GM10266 (cell line): Measurements from ENCODE around the gene ULK1.

Experiments used
- DNase-seq: peaks from one replicate; pipeline ENCODE4 v3.0.0; 2012; ENCODE audit errors: extremely low spot score
- TF ChIP-seq, protein P1 (sequence below): IDR thresholded peaks from 2 replicates; pipeline ENCODE4 v1.5.1; 2012; ENCODE audit warnings: mild to moderate bottlenecking, low read depth; ENCODE audit not compliant: control insufficient read depth, insufficient read depth; ENCODE audit errors: missing control alignments

The ULK1 gene

DNA sequence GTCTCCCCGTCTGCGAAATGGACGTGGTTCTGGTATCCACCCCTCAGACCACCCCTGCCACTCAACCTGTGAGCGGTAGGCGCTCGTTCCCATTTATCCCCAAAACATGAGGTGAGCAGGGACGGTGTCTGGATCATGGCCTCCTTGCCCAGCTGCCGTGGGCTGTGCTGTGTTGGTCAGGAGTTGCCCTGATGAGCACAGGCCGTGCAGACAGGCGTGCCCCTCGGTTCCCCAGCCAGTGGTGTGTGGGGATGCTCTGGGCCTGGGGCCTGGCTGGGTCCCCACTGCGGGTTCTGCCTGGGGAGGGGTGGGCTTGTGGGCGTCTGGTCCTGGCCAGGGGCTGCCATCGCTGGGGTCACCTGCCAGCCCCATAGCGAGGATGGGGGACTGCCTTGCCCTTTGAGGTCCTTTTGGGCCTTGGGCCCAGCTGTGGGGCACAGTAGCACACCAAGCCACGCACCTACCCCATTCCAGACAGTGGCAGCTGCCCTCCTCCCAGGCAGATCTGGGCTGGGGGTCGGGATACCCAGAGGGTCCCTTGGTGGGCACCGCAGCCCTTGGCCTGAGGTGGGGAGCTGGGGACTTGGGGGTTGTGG, 23.4 kb downstream of the ULK1 start:
- DNase-seq: peak; percentile 40
- TF ChIP-seq, protein P1, sequence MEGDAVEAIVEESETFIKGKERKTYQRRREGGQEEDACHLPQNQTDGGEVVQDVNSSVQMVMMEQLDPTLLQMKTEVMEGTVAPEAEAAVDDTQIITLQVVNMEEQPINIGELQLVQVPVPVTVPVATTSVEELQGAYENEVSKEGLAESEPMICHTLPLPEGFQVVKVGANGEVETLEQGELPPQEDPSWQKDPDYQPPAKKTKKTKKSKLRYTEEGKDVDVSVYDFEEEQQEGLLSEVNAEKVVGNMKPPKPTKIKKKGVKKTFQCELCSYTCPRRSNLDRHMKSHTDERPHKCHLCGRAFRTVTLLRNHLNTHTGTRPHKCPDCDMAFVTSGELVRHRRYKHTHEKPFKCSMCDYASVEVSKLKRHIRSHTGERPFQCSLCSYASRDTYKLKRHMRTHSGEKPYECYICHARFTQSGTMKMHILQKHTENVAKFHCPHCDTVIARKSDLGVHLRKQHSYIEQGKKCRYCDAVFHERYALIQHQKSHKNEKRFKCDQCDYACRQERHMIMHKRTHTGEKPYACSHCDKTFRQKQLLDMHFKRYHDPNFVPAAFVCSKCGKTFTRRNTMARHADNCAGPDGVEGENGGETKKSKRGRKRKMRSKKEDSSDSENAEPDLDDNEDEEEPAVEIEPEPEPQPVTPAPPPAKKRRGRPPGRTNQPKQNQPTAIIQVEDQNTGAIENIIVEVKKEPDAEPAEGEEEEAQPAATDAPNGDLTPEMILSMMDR: no peak

DNA sequence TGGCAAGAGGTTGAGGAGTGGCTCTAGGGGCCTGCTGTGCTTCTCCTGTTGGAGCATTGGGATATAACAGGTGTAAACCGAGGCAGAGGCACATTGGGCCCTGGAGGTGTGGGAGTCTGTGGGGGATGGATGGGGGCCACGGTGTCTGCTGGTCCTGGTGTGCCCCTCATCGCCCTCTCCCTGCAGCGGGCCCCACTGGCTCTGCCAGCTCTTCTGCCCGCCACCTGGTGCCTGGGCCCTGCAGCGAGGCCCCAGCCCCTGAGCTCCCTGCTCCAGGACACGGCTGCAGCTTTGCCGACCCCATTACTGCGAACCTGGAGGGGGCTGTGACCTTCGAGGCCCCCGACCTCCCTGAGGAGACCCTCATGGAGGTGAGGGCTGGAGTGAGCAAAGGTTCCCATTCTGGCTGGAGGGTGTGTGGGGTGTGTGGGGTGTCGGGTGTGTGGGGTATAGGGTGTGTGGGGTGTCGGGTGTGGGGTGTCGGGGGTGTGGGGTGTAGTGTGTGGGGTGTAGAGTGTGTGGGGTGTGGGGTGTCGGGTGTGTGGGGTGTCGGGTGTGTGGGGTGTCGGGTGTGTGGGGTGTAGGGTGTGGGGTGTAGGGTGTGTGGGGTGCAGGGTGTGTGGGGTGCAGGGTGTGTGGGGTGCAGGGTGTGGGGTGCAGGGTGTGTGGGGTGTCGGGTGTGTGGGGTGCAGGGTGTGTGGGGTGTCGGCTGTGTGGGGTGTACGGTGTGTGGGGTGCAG, 24.1 kb downstream of the ULK1 start:
- DNase-seq: peak; percentile 47
- TF ChIP-seq, protein P1: no peak

DNA sequence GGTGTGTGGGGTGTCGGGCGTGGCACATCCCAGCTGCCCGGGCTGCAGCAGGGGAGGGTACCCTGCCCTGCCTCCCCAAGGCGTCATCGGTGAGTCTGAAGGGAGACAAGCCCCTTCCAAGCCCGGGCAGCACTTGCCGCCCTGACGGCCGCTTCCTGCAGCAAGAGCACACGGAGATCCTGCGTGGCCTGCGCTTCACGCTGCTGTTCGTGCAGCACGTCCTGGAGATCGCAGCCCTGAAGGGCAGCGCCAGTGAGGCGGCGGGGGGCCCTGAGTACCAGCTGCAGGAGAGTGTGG, 24.6 kb downstream of the ULK1 start:
- TF ChIP-seq, protein P1: no peak
- no peak for DNase-seq

DNA sequence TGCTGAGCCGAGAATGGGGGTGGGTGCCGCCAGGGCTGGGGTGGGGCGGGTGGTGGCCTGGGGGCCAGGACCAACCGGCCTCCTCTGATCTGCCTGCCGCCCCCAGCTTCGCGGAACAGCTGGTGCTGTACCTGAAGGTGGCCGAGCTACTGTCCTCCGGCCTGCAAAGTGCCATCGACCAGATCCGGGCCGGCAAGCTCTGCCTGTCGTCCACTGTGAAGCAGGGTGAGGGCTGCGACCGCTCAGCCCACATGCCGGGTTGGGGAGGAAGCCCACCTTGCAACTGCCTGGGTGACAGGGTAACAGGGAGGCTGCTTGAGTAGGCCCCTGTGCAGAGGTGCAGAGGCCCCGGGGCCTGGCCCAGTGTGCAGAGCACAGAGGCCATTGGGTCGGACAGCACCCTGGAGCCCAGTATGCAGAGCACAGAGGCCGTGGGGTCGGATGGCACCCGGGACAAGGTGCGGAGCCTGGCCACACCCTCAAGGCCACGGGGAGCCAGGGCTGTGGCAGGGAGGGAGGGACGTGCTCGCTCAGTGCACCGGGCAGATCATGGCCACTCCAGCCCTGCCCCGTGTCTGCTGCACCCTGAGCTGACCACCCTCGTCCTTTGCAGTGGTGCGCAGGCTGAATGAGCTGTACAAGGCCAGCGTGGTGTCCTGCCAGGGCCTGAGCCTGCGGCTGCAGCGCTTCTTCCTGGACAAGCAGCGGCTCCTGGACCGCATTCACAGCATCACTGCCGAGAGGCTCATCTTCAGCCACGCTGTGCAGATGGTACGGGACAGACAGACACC, 25.1 kb downstream of the ULK1 start:
- TF ChIP-seq, protein P1: no peak
- DNase-seq: peak; percentile 27

DNA sequence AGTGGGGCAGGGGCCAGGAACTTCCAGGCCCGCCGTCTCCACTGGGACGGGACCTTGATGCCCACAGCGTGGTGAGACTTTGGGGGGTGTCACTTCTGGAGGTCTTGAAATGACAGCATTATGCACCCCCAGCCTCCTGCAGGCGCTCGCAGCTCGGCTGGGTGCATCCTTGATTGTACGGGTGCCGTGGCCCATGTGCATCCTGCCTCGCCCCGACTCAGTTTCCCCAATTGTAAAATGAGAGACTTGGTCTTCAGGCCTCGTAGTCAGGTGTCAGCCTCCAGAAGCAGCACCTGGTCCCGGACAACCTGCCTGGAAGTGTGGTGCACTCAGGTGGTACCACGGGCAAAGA, 25.7 kb downstream of the ULK1 start:
- TF ChIP-seq, protein P1: no peak
- DNase-seq: no peak

DNA sequence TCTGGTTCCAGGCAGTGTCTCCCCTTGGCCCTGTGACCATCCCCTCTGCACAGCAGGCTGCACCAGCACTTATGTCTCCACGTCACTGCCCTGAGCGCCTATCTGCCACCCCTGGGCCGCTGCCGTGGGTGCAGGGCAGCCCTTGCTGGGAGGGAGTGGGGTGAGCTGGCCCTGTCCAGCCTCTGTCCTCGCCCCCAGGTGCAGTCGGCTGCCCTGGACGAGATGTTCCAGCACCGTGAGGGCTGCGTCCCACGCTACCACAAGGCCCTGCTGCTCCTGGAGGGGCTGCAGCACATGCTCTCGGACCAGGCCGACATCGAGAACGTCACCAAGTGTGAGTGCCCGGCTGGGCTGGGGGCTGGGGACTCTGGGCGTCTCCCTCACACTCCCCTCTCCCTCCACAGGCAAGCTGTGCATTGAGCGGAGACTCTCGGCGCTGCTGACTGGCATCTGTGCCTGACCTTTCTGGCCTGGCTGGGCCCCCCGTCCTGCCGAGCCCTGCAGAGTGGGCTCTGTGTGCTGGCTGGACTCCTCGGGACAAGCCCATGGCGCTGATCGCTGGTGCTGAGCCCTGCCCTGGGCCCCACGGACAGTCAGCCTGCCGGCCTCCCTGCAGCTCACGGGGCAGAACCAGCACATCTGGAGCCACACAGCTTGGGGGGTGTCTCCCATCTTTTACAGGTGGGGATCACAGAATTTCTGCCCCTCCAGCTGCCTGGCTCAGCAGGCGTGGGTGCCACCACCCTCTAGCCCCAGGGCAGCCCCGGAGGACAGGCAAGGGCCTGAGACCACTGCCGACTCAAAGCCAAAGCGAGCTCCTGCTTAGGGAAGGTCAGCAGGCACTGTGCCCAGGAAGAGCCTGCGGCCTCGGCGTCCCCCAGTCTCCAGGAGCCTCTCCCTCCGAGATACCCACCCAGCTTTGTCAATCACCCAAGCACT, 26.7 kb downstream of the ULK1 start:
- no peak for DNase-seq
- TF ChIP-seq, protein P1: no peak
